GM21390 (cell line): Measurements from ENCODE around the gene GFRA1.

Experiments
- ATAC-seq: cut with Tn5 transposase; IDR thresholded peaks from one replicate; pipeline ENCODE4 v1.9.1; 2021; ENCODE audit not compliant: unreplicated experiment

Gene GFRA1

GRCh38 chr10:116164291-116164690 is 108.7 kb downstream of the GFRA1 start:
- ATAC-seq = no peak

GRCh38 chr10:116163333-116164131 is 109.5 kb downstream of the GFRA1 start:
- ATAC-seq = no peak

GRCh38 chr10:116162851-116163250 is 110.2 kb downstream of the GFRA1 start:
- ATAC-seq = no peak

GRCh38 chr10:116160271-116160670 is 112.7 kb downstream of the GFRA1 start:
- no peak for ATAC-seq

GRCh38 chr10:116159197-116159596 is 113.8 kb downstream of the GFRA1 start:
- ATAC-seq = no peak

- ATAC-seq = no peak
Measured at GRCh38 chr10:116158036-116158435, 115.0 kb downstream of the GFRA1 start.

- no peak for ATAC-seq
Measured at GRCh38 chr10:116157485-116157884, 115.5 kb downstream of the GFRA1 start.

- no peak for ATAC-seq
Measured at GRCh38 chr10:116156819-116157218, 116.2 kb downstream of the GFRA1 start.

- ATAC-seq = no peak
Measured at GRCh38 chr10:116155191-116155590, 117.8 kb downstream of the GFRA1 start.

- ATAC-seq = no peak
Measured at GRCh38 chr10:116154651-116155050, 118.4 kb downstream of the GFRA1 start.

- no peak for ATAC-seq
Measured at GRCh38 chr10:116151076-116151475, 121.9 kb downstream of the GFRA1 start.

GRCh38 chr10:116150606-116151005 is 122.4 kb downstream of the GFRA1 start:
- no peak for ATAC-seq

GRCh38 chr10:116147147-116147905 is 125.7 kb downstream of the GFRA1 start:
- no peak for ATAC-seq

- ATAC-seq = no peak
Measured at GRCh38 chr10:116146372-116147140, 126.5 kb downstream of the GFRA1 start.

- no peak for ATAC-seq
Measured at GRCh38 chr10:116143673-116144222, 129.3 kb downstream of the GFRA1 start.

GRCh38 chr10:116141855-116142254 is 131.2 kb downstream of the GFRA1 start:
- ATAC-seq = no peak

- ATAC-seq = no peak
Measured at GRCh38 chr10:116141246-116141645, 131.8 kb downstream of the GFRA1 start.

GRCh38 chr10:116139886-116140285 is 133.1 kb downstream of the GFRA1 start:
- ATAC-seq = no peak

- ATAC-seq = no peak
Measured at GRCh38 chr10:116138897-116139296, 134.1 kb downstream of the GFRA1 start.

- no peak for ATAC-seq
Measured at GRCh38 chr10:116136261-116136660, 136.7 kb downstream of the GFRA1 start.

GRCh38 chr10:116134322-116134721 is 138.7 kb downstream of the GFRA1 start:
- ATAC-seq = no peak
